ENCODE measurements around the gene EGFLAM. TPM values are rescaled to one million over a fixed set of nuclear protein-coding genes. Genes with fewer than 3 reads are reported as not detected.

EGFLAM gene
- polyA plus RNA-seq, 1 donor from 2014 or later = not detected

DNA sequence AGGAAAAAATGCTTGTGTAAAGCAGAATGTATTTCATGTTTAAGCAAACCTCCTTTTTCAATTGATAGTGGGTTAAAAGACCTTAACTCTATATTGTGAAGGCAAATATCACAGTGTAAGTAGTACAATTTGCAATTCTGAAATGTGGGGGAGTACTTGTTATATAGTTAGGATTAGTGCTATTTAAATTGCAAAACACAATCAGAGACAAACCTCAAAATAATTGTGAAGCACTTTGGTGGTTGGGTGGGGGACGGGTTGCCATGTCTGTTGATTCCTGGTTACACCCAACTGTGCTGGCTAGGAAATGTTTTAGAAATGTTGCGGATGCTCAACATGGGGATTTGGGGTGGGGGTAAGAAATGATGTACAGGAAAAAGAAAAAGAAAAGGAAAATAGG is 37.4 kb downstream of the EGFLAM start:
- H3K36me3 ChIP-seq (ENCODE audit: insufficient read depth, low read length) = no peaks in the 10 kb centered on the region
- no peak overlapping the region for H3K9ac ChIP-seq (ENCODE audit: low read length)
- no peak overlapping the region for H3K4me3 ChIP-seq (ENCODE audit: low read length)
- H3K27ac ChIP-seq (ENCODE audit: low read length) = no peak overlapping the region
- no peak for TF ChIP-seq POLR2AphosphoS5 (IDR thresholded peaks at IDR 0.05)
- TF ChIP-seq EP300 (conservative IDR thresholded peaks at IDR 0.05; ENCODE audit: poor library complexity, severe bottlenecking) = no peak
- no peak for TF ChIP-seq SMC3 (conservative IDR thresholded peaks at IDR 0.05; ENCODE audit: poor library complexity)
- no peak for TF ChIP-seq TAF1 (IDR thresholded peaks at IDR 0.05; ENCODE audit: low read depth)
- no peak for TF ChIP-seq CTCF (IDR thresholded peaks at IDR 0.05; ENCODE audit: poor library complexity, severe bottlenecking)
- no peak for TF ChIP-seq RAD21 (conservative IDR thresholded peaks at IDR 0.05)
- no peak for TF ChIP-seq EZH2 (IDR thresholded peaks at IDR 0.05; ENCODE audit: borderline replicate concordance, insufficient read depth, low read length, poor library complexity, severe bottlenecking)
- no peak for TF ChIP-seq MXI1 (conservative IDR thresholded peaks at IDR 0.05; ENCODE audit: poor library complexity, severe bottlenecking)
- TF ChIP-seq REST (IDR thresholded peaks at IDR 0.05; ENCODE audit: borderline replicate concordance) = no peak
- H3K27me3 ChIP-seq (ENCODE audit: insufficient read depth, low read depth, low read length) = no peaks in the 10 kb centered on the region
- H3K9me3 ChIP-seq (ENCODE audit: low read length) = no peaks in the 10 kb centered on the region
- H3K4me2 ChIP-seq (ENCODE audit: low read length) = no peak overlapping the region
- H3K79me2 ChIP-seq (replicated peaks; ENCODE audit: insufficient read depth, low read length) = no peaks in the 10 kb centered on the region
- H4K20me1 ChIP-seq (ENCODE audit: insufficient read depth) = no peaks in the 10 kb centered on the region
- H3K9me2 ChIP-seq (ENCODE audit: insufficient read depth, low read length) = no peaks in the 10 kb centered on the region
- no peaks in the 10 kb centered on the region for H3F3A ChIP-seq (ENCODE audit: insufficient read depth, low read length, poor library complexity, severe bottlenecking)
- no peak overlapping the region for H2AFZ ChIP-seq (ENCODE audit: low read depth, low read length)

- TF ChIP-seq CTCF (IDR thresholded peaks at IDR 0.05; ENCODE audit: poor library complexity, severe bottlenecking) (no peak), REST (IDR thresholded peaks at IDR 0.05; ENCODE audit: borderline replicate concordance) (no peak), TAF1 (IDR thresholded peaks at IDR 0.05; ENCODE audit: low read depth) (no peak), EP300 (conservative IDR thresholded peaks at IDR 0.05; ENCODE audit: poor library complexity, severe bottlenecking) (no peak), RAD21 (conservative IDR thresholded peaks at IDR 0.05) (no peak), POLR2AphosphoS5 (IDR thresholded peaks at IDR 0.05) (no peak), EZH2 (IDR thresholded peaks at IDR 0.05; ENCODE audit: borderline replicate concordance, insufficient read depth, low read length, poor library complexity, severe bottlenecking) (no peak), SMC3 (conservative IDR thresholded peaks at IDR 0.05; ENCODE audit: poor library complexity) (no peak), MXI1 (conservative IDR thresholded peaks at IDR 0.05; ENCODE audit: poor library complexity, severe bottlenecking) (no peak)
- Histone ChIP-seq H3K27ac (ENCODE audit: low read length) (no peak overlapping the region), H3F3A (ENCODE audit: insufficient read depth, low read length, poor library complexity, severe bottlenecking) (no peaks in the 10 kb centered on the region), H4K20me1 (ENCODE audit: insufficient read depth) (no peaks in the 10 kb centered on the region), H3K27me3 (ENCODE audit: insufficient read depth, low read depth, low read length) (no peaks in the 10 kb centered on the region), H3K4me2 (ENCODE audit: low read length) (no peak overlapping the region), H2AFZ (ENCODE audit: low read depth, low read length) (no peak overlapping the region), H3K4me3 (ENCODE audit: low read length) (no peak overlapping the region), H3K79me2 (replicated peaks; ENCODE audit: insufficient read depth, low read length) (no peaks in the 10 kb centered on the region), H3K9me2 (ENCODE audit: insufficient read depth, low read length) (no peaks in the 10 kb centered on the region), H3K9ac (ENCODE audit: low read length) (no peak overlapping the region), H3K9me3 (ENCODE audit: low read length) (no peaks in the 10 kb centered on the region), H3K36me3 (ENCODE audit: insufficient read depth, low read length) (no peaks in the 10 kb centered on the region)
Measured at GRCh38 chr5:38297830-38298608, 39.7 kb downstream of the EGFLAM start.

Measured in neural cell (in vitro differentiated cells).